Activated T-cell treated with anti-CD3 and anti-CD28 coated beads, Interleukin-2, amount 50 U/mL, for 72 hours (primary cell): Measurements from ENCODE around the gene ARMC9. TPM values are rescaled to one million over a fixed set of nuclear protein-coding genes. Genes with fewer than 3 reads are reported as not detected.

Source experiments
- ATAC-seq, 2 donors: fragments of 150-1000 bp; cut with Tn5 transposase; replicated peaks in 1 of 2; 2 replicates each; pipeline ENCODE4 v1.10.0; 2021; ENCODE audit warnings: moderate library complexity in 2 of 2, mild to moderate bottlenecking in 1 of 2
- DNase-seq, 2 donors: peaks; one replicate each; pipeline ENCODE4 v3.0.0; 2021 to 2022; ENCODE audit warnings: mixed read lengths in 1 of 2
- H3K27ac Mint-ChIP-seq: one replicate; pipeline ENCODE4 v1.8.0; 2022; ENCODE audit warnings: mild to moderate bottlenecking, moderate library complexity, mixed read lengths
- H3K27me3 Mint-ChIP-seq: one replicate; pipeline ENCODE4 v1.8.0; 2022; ENCODE audit warnings: low read depth, mixed read lengths
- H3K36me3 Mint-ChIP-seq, 2 donors: one replicate each; pipeline ENCODE4 v1.8.0; 2022; ENCODE audit warnings: mixed read lengths in 2 of 2, mild to moderate bottlenecking in 1 of 2; ENCODE audit not compliant: insufficient read depth in 2 of 2
- H3K4me1 Mint-ChIP-seq: one replicate; pipeline ENCODE4 v1.8.0; 2022; ENCODE audit warnings: low read depth, mixed read lengths
- H3K4me3 Mint-ChIP-seq, 2 donors: one replicate each; pipeline ENCODE4 v1.8.0; 2022; ENCODE audit warnings: mild to moderate bottlenecking in 2 of 2, mixed read lengths in 2 of 2, moderate library complexity in 2 of 2
- H3K9me3 Mint-ChIP-seq, 2 donors: one replicate each; pipeline ENCODE4 v1.8.0; 2022; ENCODE audit warnings: mixed read lengths in 2 of 2
- total RNA-seq, 2 donors: library from RNA; stranded (reverse); gene quantifications; one replicate each; pipeline ENCODE4 v1.2.3, GENCODE V29; 2022

ARMC9 gene
- total RNA-seq, 2 donors from 2014 or later = 1.4 to 2.1 TPM

DNA sequence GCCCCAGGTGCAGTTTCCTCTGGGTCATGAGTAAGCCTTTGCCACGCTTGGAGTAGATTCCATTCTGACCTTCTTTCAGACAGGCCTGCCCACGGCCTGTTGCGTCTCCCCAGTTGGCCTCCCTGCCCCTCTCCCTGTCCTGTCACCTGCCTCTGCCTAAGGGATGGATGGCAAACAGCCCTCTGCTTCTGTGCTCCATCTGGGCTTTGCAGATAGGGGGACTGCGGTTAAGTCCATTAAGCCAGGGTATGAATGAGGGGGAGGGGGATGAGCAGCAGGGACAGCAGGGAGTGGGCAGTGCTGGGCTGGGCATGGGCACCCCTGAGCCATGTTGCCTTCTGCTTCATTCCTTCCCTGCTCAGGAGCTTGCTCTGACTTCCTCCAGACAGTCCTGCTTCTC is 159.5 kb downstream of the ARMC9 start:
- Mint-ChIP-seq H3K27ac (no peak overlapping the region), H3K4me1 (peaks cover 20% of the 10 kb centered on the region), H3K9me3 (no peaks in the 10 kb centered on the region), H3K36me3 (no peaks in the 10 kb centered on the region), H3K27me3 (no peaks in the 10 kb centered on the region), H3K4me3 (no peak overlapping the region)
- no peak for ATAC-seq
- no peak for DNase-seq

DNA sequence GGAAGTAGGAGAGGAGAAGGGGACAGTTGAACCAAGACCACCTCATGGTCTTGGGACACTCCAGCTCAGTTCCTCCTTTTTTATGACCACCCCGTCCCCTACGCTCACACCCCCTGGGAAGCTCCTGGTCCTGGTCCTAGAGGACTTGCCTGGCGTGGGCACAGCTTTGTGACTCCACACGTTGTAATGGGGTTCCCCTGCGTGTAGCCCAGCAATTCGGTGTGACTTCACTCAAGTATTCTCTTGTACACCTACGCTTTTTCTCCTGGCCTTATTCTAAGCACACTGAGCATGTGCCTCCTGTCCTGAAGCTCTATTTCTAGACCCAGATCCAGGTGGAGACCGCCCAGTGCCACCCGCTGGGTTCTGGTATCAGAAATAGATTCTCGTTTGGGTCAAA is 161.0 kb downstream of the ARMC9 start:
- no peaks in the 10 kb centered on the region for H3K36me3 Mint-ChIP-seq
- no peaks in the 10 kb centered on the region for H3K27me3 Mint-ChIP-seq
- no peak overlapping the region for H3K27ac Mint-ChIP-seq
- no peaks in the 10 kb centered on the region for H3K9me3 Mint-ChIP-seq
- DNase-seq (no peak), ATAC-seq (no peak)
- H3K4me1 Mint-ChIP-seq = peaks cover 20% of the 10 kb centered on the region
- no peak overlapping the region for H3K4me3 Mint-ChIP-seq

DNA sequence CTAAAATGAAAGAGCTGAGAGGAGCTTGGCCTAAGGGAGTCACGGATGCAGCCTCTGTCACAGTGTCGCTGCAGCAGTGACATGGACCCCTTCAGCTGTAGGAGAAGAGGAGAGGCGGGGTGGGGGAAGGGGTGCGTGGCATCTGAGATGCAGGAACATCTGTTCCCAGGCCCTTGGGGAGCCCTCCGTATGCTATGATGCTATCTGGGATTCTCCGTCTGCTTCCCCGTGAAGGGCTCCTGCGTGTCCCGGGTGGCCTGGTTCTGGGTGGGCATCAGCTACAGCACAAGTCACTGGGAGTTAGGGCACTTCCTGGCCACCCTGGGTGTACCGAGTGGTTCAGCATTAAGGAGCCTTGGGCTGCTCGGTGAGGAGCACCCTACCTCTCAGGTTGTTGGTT is 161.5 kb downstream of the ARMC9 start:
- ATAC-seq (no peak), DNase-seq (no peak)
- H3K9me3 Mint-ChIP-seq = no peaks in the 10 kb centered on the region
- no peak overlapping the region for H3K27ac Mint-ChIP-seq
- H3K36me3 Mint-ChIP-seq = no peaks in the 10 kb centered on the region
- peaks cover 20% of the 10 kb centered on the region for H3K4me1 Mint-ChIP-seq
- no peaks in the 10 kb centered on the region for H3K27me3 Mint-ChIP-seq
- no peak overlapping the region for H3K4me3 Mint-ChIP-seq

- Mint-ChIP-seq H3K4me1 (peaks cover 20% of the 10 kb centered on the region), H3K36me3 (no peaks in the 10 kb centered on the region)
These were observed 162.0 kb downstream of the ARMC9 start for GRCh38 chr2:231360401-231360800.

DNA sequence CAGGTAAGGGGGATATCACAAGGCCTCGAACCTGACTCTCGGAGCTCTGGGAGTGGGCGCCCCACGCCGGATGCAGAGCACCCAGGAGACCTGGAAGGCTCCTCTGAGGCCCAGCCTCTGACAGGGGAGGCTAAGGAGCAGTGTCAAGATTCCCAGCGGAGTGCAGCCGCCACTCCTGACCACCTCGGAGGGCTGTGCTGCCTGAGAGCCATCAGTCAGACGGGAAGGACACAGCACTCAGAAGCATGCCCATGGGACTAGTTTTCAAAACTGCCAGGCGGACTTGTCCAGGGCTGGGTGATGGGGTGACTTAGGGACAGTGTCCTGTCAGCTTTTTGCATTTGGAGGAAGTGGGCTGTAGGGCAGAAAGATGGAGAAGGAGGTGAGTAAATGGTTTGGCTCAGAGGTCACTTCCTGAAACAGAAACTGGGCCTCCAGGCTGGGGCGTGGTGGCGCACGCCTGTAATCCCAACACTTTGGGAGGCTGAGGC is 162.5 kb downstream of the ARMC9 start:
- no peaks in the 10 kb centered on the region for H3K27me3 Mint-ChIP-seq
- H3K9me3 Mint-ChIP-seq = no peaks in the 10 kb centered on the region
- H3K36me3 Mint-ChIP-seq = no peaks in the 10 kb centered on the region
- DNase-seq = no peak
- no peak overlapping the region for H3K27ac Mint-ChIP-seq
- no peak for ATAC-seq
- H3K4me1 Mint-ChIP-seq = peaks cover 20% of the 10 kb centered on the region
- H3K4me3 Mint-ChIP-seq = no peak overlapping the region

More at GRCh38 chr2:231360401-231360800, 162.0 kb downstream of the ARMC9 start:
- H3K27me3 Mint-ChIP-seq = no peaks in the 10 kb centered on the region
- ATAC-seq = no peak
- DNase-seq = no peak
- H3K27ac Mint-ChIP-seq = no peak overlapping the region
- no peaks in the 10 kb centered on the region for H3K9me3 Mint-ChIP-seq
- no peak overlapping the region for H3K4me3 Mint-ChIP-seq

DNA sequence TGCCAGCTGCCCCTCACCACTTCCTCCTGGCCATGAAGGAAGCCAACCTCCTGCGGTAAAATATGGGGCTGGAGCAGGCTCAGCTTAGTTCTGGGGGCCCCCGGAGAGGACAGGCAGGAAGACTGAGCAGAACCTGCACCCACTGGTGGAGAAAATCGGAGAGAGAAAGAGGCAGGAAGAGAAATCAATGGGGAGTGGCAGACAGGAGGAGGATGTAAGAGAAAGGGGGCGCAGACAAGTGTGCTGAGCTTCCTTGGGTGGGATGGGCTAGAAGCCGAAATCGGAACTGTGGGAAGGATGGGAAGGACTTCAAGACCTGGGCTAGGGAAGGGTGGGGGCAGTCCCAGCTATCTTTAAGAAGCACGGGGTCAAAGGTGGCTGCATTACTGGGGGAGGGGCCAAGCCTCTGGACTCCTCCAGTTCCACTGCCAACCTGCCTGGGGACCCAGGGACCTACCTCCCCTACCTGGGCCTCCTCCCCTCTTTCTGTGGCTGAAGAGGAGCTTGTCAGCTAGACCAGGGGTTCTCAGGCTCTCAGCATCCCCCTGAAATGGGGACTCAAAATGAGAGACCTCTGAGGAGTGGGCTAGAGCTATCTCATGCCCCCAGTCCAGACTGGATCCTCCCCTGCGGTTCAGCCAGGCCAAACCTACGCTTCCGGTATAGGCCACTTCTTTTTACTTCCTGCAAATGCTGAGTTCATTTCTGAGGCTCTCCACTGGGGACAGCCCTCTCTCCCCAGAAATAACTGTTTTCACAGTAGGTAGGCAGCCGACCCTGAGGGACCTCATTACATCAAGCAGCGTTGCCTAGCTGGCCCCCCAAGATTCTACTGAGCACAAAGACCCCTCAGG is 163.5 kb downstream of the ARMC9 start:
- H3K9me3 Mint-ChIP-seq = no peaks in the 10 kb centered on the region
- H3K4me3 Mint-ChIP-seq = no peak overlapping the region
- DNase-seq (peak; percentile 5 to 17), ATAC-seq (peak; percentile 78)
- H3K4me1 Mint-ChIP-seq = peaks cover 20% of the 10 kb centered on the region
- H3K27me3 Mint-ChIP-seq = no peaks in the 10 kb centered on the region
- no peaks in the 10 kb centered on the region for H3K36me3 Mint-ChIP-seq
- peak overlapping the region; percentile 78 for H3K27ac Mint-ChIP-seq

- ATAC-seq = no peak
- Mint-ChIP-seq H3K4me3 (no peak overlapping the region), H3K9me3 (no peaks in the 10 kb centered on the region)
These were observed 164.2 kb downstream of the ARMC9 start for GRCh38 chr2:231362555-231363184.

DNA sequence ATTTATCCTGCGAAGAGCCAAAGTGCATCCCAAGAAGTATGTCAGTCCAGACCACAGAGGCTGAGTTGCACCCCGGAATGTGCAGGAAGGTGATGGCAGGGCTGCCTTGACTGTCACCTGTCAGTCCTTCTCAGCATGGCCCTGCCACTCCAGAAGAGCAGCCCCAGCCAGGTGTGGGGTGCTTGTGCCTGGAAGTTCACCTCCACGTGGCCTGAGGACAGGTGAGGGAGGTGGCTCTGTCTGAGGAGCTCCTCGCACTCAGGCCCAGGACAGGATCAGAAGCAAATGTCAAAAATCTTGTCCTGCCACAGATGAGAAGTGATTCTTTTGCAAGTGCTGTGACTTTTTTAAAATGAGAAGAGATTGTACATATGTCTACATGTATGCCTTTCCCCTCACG is 165.6 kb downstream of the ARMC9 start:
- Mint-ChIP-seq H3K36me3 (no peaks in the 10 kb centered on the region), H3K4me1 (peaks cover 20% of the 10 kb centered on the region), H3K27ac (no peak overlapping the region), H3K9me3 (no peaks in the 10 kb centered on the region), H3K27me3 (no peaks in the 10 kb centered on the region), H3K4me3 (no peak overlapping the region)
- DNase-seq (no peak), ATAC-seq (no peak)

More at GRCh38 chr2:231362555-231363184, 164.2 kb downstream of the ARMC9 start:
- Mint-ChIP-seq H3K27me3 (no peaks in the 10 kb centered on the region), H3K36me3 (no peaks in the 10 kb centered on the region), H3K4me1 (peaks cover 20% of the 10 kb centered on the region), H3K27ac (no peak overlapping the region)
- DNase-seq = no peak

DNA sequence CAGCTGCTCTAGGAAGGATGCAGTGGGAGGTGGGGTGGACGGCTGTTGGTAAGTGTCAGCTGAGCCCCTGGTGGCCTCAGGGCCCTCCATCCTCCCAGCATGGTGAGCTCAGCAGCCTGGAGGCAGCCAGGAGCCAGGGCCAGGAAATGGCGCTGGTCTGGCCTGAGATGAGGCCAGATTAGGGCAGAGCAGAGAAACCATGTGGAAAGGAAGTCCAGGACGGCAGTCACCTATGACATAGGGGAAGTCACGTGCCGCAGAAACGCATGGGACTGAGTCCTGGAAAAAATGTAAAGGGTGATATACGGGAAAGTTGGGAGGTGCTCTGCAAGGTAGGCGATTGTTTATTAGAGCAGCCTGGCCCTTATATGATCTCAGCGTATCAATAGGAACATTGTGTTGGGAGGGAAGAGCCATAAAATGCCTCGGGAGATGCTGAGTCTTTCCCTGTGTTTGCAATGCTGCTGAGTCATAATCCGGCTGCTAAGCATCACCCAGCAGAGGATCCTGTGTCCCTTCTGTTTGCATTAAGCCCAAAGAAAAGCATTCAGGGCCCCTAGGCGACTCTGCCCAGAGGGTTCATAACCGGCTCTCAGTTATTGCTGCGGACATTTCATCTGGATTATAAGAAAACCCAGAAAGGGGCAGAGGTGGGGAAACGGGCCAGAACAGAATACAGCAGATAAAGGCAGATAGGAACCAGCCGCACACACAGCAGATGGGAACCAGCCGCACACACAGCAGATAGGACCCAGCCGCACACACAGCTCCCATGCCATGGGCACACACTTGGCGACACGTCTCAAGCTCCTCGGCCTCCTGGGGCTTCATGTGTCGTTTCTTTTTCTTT is 166.8 kb downstream of the ARMC9 start:
- DNase-seq (no peak), ATAC-seq (no peak)
- H3K9me3 Mint-ChIP-seq = no peaks in the 10 kb centered on the region
- no peaks in the 10 kb centered on the region for H3K27me3 Mint-ChIP-seq
- no peak overlapping the region for H3K4me3 Mint-ChIP-seq
- no peak overlapping the region for H3K27ac Mint-ChIP-seq
- peaks cover 16% of the 10 kb centered on the region for H3K4me1 Mint-ChIP-seq
- no peaks in the 10 kb centered on the region for H3K36me3 Mint-ChIP-seq

GRCh38 chr2:231367178-231367577 is 168.7 kb downstream of the ARMC9 start:
- DNase-seq = no peak
- Mint-ChIP-seq H3K9me3 (no peaks in the 10 kb centered on the region), H3K27ac (no peak overlapping the region), H3K36me3 (no peaks in the 10 kb centered on the region), H3K4me3 (no peak overlapping the region), H3K27me3 (no peaks in the 10 kb centered on the region), H3K4me1 (peaks cover 7% of the 10 kb centered on the region)
- no peak for ATAC-seq

DNA sequence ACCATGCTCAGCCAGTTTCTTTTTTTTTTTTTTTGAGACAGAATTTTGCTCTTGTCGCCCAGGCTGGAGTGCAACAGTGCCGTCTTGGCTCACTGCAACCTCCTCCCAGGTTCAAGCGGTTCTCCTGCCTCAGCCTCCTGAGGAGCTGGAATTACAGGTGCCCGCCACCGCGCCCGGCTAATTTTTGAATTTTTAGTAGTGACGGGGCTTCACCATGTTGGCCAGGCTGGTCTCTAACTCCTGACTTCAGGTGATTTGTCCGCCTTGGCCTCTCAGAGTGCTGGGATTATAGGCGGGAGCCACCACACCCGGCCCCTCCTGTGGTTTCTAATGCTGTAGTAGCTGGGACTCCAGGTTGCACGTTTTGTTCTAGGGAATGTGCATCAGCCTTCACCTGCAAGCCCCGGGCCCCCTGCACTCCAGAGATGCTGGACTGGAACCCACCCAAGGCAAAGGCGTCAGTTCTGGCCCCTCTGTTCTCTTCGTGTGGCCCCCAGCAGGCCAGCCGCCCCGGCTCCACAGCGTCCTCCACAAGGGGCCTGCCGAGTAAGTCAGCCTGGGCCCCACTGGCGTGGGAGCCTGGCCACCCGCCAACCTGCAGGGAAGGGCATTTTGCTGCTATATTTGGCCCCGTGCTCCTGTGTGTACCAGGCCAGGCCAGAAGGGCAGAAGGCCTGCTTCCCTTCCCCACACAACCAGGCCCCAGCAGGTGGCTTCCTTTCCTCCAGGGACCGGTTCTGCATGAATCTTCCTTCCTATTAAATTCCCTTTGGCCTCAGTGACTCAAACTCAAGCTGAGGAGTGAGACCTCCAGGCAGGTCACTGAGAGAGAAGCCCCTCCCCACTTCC is 171.4 kb downstream of the ARMC9 start:
- ATAC-seq (no peak), DNase-seq (no peak)
- H3K4me1 Mint-ChIP-seq = no peaks in the 10 kb centered on the region
- no peaks in the 10 kb centered on the region for H3K9me3 Mint-ChIP-seq
- H3K36me3 Mint-ChIP-seq = no peaks in the 10 kb centered on the region
- H3K27ac Mint-ChIP-seq = no peak overlapping the region
- H3K27me3 Mint-ChIP-seq = no peaks in the 10 kb centered on the region
- no peak overlapping the region for H3K4me3 Mint-ChIP-seq

- ATAC-seq = no peak
These were observed 172.0 kb downstream of the ARMC9 start for GRCh38 chr2:231370429-231370748.

More at GRCh38 chr2:231370429-231370748, 172.0 kb downstream of the ARMC9 start:
- H3K36me3 Mint-ChIP-seq = no peaks in the 10 kb centered on the region
- no peaks in the 10 kb centered on the region for H3K9me3 Mint-ChIP-seq
- H3K4me3 Mint-ChIP-seq = no peak overlapping the region
- no peak for DNase-seq
- H3K27me3 Mint-ChIP-seq = no peaks in the 10 kb centered on the region
- H3K27ac Mint-ChIP-seq = no peak overlapping the region
- no peaks in the 10 kb centered on the region for H3K4me1 Mint-ChIP-seq
